ENCODE measurements around the gene ISM2. TPM values are rescaled to one million over a fixed set of nuclear protein-coding genes. Genes with fewer than 3 reads are reported as not detected.
A peak's percentile ranks its signal among the peaks of the same experiment; 100 is the strongest.
"Not testable (repeated sequence)": the region's sequence is repeated elsewhere in the genome, so short reads cannot be mapped to it uniquely, and the experiment has no call there.

ISM2 gene
- under 1 TPM in 2 of 4 donors, not detected in 2; 0.01 to 0.03 TPM for polyA plus RNA-seq
- long read RNA-seq, donor 1: 0 reads
- long read RNA-seq, donor 2: 0 reads
- long read RNA-seq, donor 3: 0 reads
- long read RNA-seq, donor 4: 0 reads
- long read RNA-seq, donor 5: 0 reads
- long read RNA-seq, donor 6: 0 reads
- long read RNA-seq, donor 7: 0 reads
- long read RNA-seq, donor 8: 0 reads
- long read RNA-seq, donor 9: 0 reads
- long read RNA-seq, donor 10: 0 reads

GRCh38 chr14:77498120-77498979 lies at the start of gene ISM2:
Gene ISM2, minus strand, starts transcription at chr14:77498816. Its CDS starts 23 bp downstream, at chr14:77498793.
- no peak for FAIRE-seq
- H3K4me1 ChIP-seq (ENCODE audit: control insufficient read depth in 3 of 3, insufficient read depth in 2 of 3, low read depth in 1 of 3, low read length in 2 of 3): no peaks in the 10 kb centered on the region

GRCh38 chr14:77547512-77548180 lies 49.0 kb upstream of the ISM2 start:
- FAIRE-seq: no peak
- Histone ChIP-seq H3K36me3 (ENCODE audit: control insufficient read depth in 3 of 3, insufficient read depth in 2 of 3, low read depth in 1 of 3, low read length in 3 of 3) (peaks cover 2 to 23% (median 23%) of the 10 kb centered on the region in 3 donors), H3K27me3 (ENCODE audit: control insufficient read depth in 3 of 3, insufficient read depth in 3 of 3, low read length in 3 of 3) (no peaks in the 10 kb centered on the region), H3K4me3 (ENCODE audit: low read depth in 1 of 3, low read length in 3 of 3) (no peak overlapping the region), H3K4me1 (ENCODE audit: control insufficient read depth in 3 of 3, insufficient read depth in 2 of 3, low read depth in 1 of 3, low read length in 2 of 3) (no peaks in the 10 kb centered on the region), H3K27ac (ENCODE audit: low read depth in 1 of 3, low read length in 2 of 3) (no peak overlapping the region), H3K9me3 (ENCODE audit: control insufficient read depth in 2 of 2, insufficient read depth in 1 of 2, low read depth in 1 of 2, low read length in 1 of 2) (no peaks in the 10 kb centered on the region)
- WGBS, 3 donors: 92 to 95% (median 93%) methylated on average over 8 of the region's 8 CpGs
- DNase-seq: no peak

More at GRCh38 chr14:77498120-77498979, at the start of gene ISM2:
- peaks cover 3 to 28% (median 17%) of the 10 kb centered on the region in 3 donors for H3K27me3 ChIP-seq (ENCODE audit: control insufficient read depth in 3 of 3, insufficient read depth in 3 of 3, low read length in 3 of 3)
- peaks cover 0 to 4% of the 10 kb centered on the region in 2 donors for H3K9me3 ChIP-seq (ENCODE audit: control insufficient read depth in 2 of 2, insufficient read depth in 1 of 2, low read depth in 1 of 2, low read length in 1 of 2)
- 2 to 4% (median 4%) methylated on average over 69 to 104 of the region's 104 CpGs for WGBS, 3 donors
- DNase-seq: peak; percentile 23 to 67
- H3K36me3 ChIP-seq (ENCODE audit: control insufficient read depth in 3 of 3, insufficient read depth in 2 of 3, low read depth in 1 of 3, low read length in 3 of 3): no peaks in the 10 kb centered on the region
- no peak within 1 kb of the TSS for H3K27ac ChIP-seq (ENCODE audit: low read depth in 1 of 3, low read length in 2 of 3)
- H3K4me3 ChIP-seq (ENCODE audit: low read depth in 1 of 3, low read length in 3 of 3): peak within 1 kb of the TSS; percentile 12 to 59 (median 37)

DNA sequence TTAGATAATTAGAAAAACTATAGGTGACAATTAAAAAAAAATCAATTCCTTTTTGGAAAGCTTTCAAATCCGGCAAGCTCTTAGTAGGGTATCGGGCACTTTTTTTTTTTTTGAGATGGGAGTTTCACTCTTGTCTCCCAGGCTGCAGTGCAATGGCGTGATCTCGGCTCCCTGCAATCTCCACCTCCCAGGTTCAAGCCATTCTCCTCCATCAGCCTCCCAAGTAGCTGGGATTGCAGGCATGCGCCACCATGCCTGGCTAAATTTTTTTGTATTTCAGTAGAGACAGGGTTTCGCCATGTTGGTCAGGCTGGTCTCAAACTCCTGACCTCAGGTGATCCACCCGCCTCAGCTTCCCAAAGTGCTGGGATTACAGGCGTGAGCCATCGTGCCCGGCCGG lies 46.6 kb upstream of the ISM2 start:
- H3K9me3 ChIP-seq (ENCODE audit: control insufficient read depth in 2 of 2, insufficient read depth in 1 of 2, low read depth in 1 of 2, low read length in 1 of 2); DNase-seq; H3K27me3 ChIP-seq (ENCODE audit: control insufficient read depth in 3 of 3, insufficient read depth in 3 of 3, low read length in 3 of 3); H3K4me3 ChIP-seq (ENCODE audit: low read depth in 1 of 3, low read length in 3 of 3); H3K4me1 ChIP-seq (ENCODE audit: control insufficient read depth in 3 of 3, insufficient read depth in 2 of 3, low read depth in 1 of 3, low read length in 2 of 3); FAIRE-seq; H3K27ac ChIP-seq (ENCODE audit: low read depth in 1 of 3, low read length in 2 of 3): not testable (repeated sequence)
- WGBS, 3 donors: 96 to 97% (median 96%) methylated on average over 11 of the region's 11 CpGs
- H3K36me3 ChIP-seq (ENCODE audit: control insufficient read depth in 3 of 3, insufficient read depth in 2 of 3, low read depth in 1 of 3, low read length in 3 of 3): peaks cover 4 to 15% (median 14%) of the 10 kb centered on the region in 3 donors

- Histone ChIP-seq H3K27me3 (ENCODE audit: control insufficient read depth in 3 of 3, insufficient read depth in 3 of 3, low read length in 3 of 3) (no peaks in the 10 kb centered on the region), H3K4me3 (ENCODE audit: low read depth in 1 of 3, low read length in 3 of 3) (no peak overlapping the region), H3K4me1 (ENCODE audit: control insufficient read depth in 3 of 3, insufficient read depth in 2 of 3, low read depth in 1 of 3, low read length in 2 of 3) (no peaks in the 10 kb centered on the region), H3K36me3 (ENCODE audit: control insufficient read depth in 3 of 3, insufficient read depth in 2 of 3, low read depth in 1 of 3, low read length in 3 of 3) (peaks cover 2 to 15% (median 14%) of the 10 kb centered on the region in 3 donors), H3K27ac (ENCODE audit: low read depth in 1 of 3, low read length in 2 of 3) (no peak overlapping the region), H3K9me3 (ENCODE audit: control insufficient read depth in 2 of 2, insufficient read depth in 1 of 2, low read depth in 1 of 2, low read length in 1 of 2) (no peaks in the 10 kb centered on the region)
- no peak for FAIRE-seq
- no peak for DNase-seq
- WGBS, 3 donors: 92 to 100% (median 92%) methylated on average over 2 of the region's 2 CpGs
Measured at GRCh38 chr14:77544571-77544970, 46.0 kb upstream of the ISM2 start.

- no peak for DNase-seq
- no peak for FAIRE-seq
- Histone ChIP-seq H3K4me1 (ENCODE audit: control insufficient read depth in 3 of 3, insufficient read depth in 2 of 3, low read depth in 1 of 3, low read length in 2 of 3) (no peaks in the 10 kb centered on the region), H3K36me3 (ENCODE audit: control insufficient read depth in 3 of 3, insufficient read depth in 2 of 3, low read depth in 1 of 3, low read length in 3 of 3) (peaks cover 2 to 9% (median 7%) of the 10 kb centered on the region in 3 donors), H3K9me3 (ENCODE audit: control insufficient read depth in 2 of 2, insufficient read depth in 1 of 2, low read depth in 1 of 2, low read length in 1 of 2) (no peaks in the 10 kb centered on the region), H3K4me3 (ENCODE audit: low read depth in 1 of 3, low read length in 3 of 3) (no peak overlapping the region), H3K27me3 (ENCODE audit: control insufficient read depth in 3 of 3, insufficient read depth in 3 of 3, low read length in 3 of 3) (no peaks in the 10 kb centered on the region), H3K27ac (ENCODE audit: low read depth in 1 of 3, low read length in 2 of 3) (no peak overlapping the region)
- WGBS, 3 donors: 91 to 99% (median 95%) methylated on average over 3 of the region's 3 CpGs
Measured at GRCh38 chr14:77543637-77544334, 45.2 kb upstream of the ISM2 start.

- H3K36me3 ChIP-seq (ENCODE audit: control insufficient read depth in 3 of 3, insufficient read depth in 2 of 3, low read depth in 1 of 3, low read length in 3 of 3): peaks cover 2 to 6% (median 5%) of the 10 kb centered on the region in 3 donors
- WGBS, 3 donors: 67 to 75% (median 68%) methylated on average over 5 of the region's 5 CpGs
- no peak overlapping the region for H3K4me3 ChIP-seq (ENCODE audit: low read depth in 1 of 3, low read length in 3 of 3)
- no peaks in the 10 kb centered on the region for H3K27me3 ChIP-seq (ENCODE audit: control insufficient read depth in 3 of 3, insufficient read depth in 3 of 3, low read length in 3 of 3)
- H3K4me1 ChIP-seq (ENCODE audit: control insufficient read depth in 3 of 3, insufficient read depth in 2 of 3, low read depth in 1 of 3, low read length in 2 of 3): no peaks in the 10 kb centered on the region
- peak overlapping the region in 1 of 3 donors; percentile 26 for H3K27ac ChIP-seq (ENCODE audit: low read depth in 1 of 3, low read length in 2 of 3)
- no peak for DNase-seq
- FAIRE-seq: no peak
- no peaks in the 10 kb centered on the region for H3K9me3 ChIP-seq (ENCODE audit: control insufficient read depth in 2 of 2, insufficient read depth in 1 of 2, low read depth in 1 of 2, low read length in 1 of 2)
Measured at GRCh38 chr14:77543240-77543551, 44.6 kb upstream of the ISM2 start.

DNA sequence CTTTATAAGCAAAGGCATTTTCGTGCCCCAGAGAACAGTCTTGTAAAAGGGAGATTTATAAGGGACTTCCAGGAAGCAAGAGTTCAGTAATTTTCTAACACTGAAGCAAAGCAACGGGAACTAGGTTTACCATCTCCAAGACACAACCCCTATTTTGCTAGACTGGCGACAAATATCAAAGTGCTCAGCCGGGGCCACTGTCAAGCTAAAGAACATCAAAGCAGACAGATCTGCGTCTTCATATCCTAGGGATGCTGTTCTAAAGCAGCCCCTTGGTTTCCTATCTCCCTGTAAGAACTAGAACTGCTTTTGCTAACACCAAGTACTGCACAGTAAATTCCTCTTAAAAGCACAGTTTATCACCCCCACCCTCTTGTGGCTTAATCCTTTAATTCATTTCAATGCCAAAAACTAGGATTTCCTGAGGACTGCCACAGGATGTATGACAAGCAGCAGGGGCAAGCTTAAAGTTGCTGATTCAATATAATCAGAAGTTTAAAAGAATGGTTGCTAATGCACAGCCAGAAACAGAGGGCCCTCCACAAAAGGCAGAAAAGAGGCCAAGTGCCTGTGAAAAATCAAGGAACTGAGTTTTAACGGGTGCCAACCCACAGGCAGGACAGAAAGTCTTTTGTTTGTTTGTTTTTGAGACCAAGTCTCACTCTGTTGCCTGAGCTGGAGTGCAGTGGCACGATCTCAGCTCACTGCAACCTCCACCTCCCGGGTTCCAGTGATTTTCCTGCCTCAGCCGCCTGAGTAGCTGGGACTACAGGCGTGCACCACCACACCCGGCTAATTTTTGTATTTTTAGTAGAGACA lies 44.0 kb upstream of the ISM2 start:
- peak overlapping the region in 2 of 3 donors; percentile 26 to 28 for H3K27ac ChIP-seq (ENCODE audit: low read depth in 1 of 3, low read length in 2 of 3)
- H3K9me3 ChIP-seq (ENCODE audit: control insufficient read depth in 2 of 2, insufficient read depth in 1 of 2, low read depth in 1 of 2, low read length in 1 of 2): no peaks in the 10 kb centered on the region
- FAIRE-seq (no peak), DNase-seq (no peak)
- 61 to 80% (median 78%) methylated on average over 11 of the region's 11 CpGs for WGBS, 3 donors
- peaks cover 2 to 6% (median 5%) of the 10 kb centered on the region in 3 donors for H3K36me3 ChIP-seq (ENCODE audit: control insufficient read depth in 3 of 3, insufficient read depth in 2 of 3, low read depth in 1 of 3, low read length in 3 of 3)
- H3K4me3 ChIP-seq (ENCODE audit: low read depth in 1 of 3, low read length in 3 of 3): no peak overlapping the region
- H3K27me3 ChIP-seq (ENCODE audit: control insufficient read depth in 3 of 3, insufficient read depth in 3 of 3, low read length in 3 of 3): no peaks in the 10 kb centered on the region
- no peaks in the 10 kb centered on the region for H3K4me1 ChIP-seq (ENCODE audit: control insufficient read depth in 3 of 3, insufficient read depth in 2 of 3, low read depth in 1 of 3, low read length in 2 of 3)
